GM21786 (cell line): Measurements from ENCODE around the gene PIPOX.

Experiments
- ATAC-seq: cut with Tn5 transposase; IDR thresholded peaks from one replicate; pipeline ENCODE4 v1.9.1; 2021; ENCODE audit not compliant: unreplicated experiment

The PIPOX gene

GRCh38 chr17:29045734-29046472 lies 3.0 kb downstream of the PIPOX start:
- ATAC-seq = no peak

- ATAC-seq = no peak
Measured at GRCh38 chr17:29046473-29046839, 3.5 kb downstream of the PIPOX start.

DNA sequence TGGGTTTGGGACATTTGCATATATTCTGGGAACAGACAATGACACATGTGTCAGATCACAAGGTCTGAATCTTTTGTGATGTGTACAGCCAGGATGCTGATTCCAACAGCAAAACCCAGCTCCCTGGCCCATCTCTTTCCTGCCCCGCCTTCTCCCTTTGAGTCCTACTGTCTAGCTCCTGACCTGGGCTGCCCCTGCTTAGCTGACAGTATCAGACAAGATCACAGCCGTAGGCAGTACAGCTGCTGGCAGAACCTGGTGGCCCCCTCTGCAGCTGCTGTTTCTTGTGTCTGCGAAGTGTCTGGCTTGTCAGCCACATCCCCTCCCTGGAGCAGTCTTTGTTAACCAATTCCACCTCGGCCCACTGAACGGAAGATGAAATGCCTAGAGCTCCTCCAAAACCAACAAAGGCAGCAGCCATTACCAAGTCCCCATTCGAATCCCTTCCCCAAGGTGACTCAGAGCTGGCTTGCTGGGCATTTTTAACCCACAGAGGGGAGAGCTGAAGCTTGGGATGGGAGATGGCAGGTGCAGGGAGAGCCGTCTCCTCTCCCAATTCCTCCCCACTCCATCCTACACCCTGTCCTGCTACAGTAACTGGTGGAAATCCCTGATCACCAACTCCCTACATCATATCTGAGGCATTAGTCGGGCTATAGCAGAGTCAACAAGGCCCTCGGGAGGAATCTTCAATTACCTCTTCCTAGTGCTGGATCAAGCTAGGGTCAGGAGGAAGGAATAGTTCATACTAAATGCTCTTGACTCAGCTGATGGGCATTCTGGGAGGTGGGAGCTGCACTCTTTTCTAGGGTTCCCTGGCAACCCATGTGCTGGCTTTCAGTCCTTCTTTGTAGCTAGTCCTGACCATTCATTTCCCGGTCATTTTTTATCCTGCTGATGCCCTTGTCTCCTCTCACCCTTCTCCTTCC lies 5.8 kb downstream of the PIPOX start:
- no peak for ATAC-seq

GRCh38 chr17:29049541-29050145 lies 6.7 kb downstream of the PIPOX start:
- no peak for ATAC-seq

DNA sequence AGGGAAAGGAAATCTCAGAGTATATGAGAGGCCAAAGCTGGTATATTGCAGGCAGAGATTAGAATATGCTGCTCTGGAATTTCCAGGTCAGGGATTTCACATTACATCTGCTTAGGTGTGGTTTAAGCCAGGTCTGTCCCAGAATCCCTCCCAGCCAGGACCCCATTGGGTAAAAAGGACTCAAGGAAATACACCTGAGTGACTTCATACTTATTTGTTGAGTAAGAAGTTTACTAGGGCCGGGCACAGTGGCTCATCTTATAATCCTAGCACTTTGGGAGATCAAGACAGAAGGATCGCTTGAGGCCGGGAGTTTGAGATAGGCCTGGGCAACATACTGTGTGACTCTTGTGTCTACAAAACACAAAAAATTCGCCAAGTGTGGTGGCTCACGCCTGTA lies 7.2 kb downstream of the PIPOX start:
- ATAC-seq = no peak

GRCh38 chr17:29051194-29051593 lies 8.3 kb downstream of the PIPOX start:
- ATAC-seq = no peak

GRCh38 chr17:29051731-29052130 lies 8.8 kb downstream of the PIPOX start:
- no peak for ATAC-seq

DNA sequence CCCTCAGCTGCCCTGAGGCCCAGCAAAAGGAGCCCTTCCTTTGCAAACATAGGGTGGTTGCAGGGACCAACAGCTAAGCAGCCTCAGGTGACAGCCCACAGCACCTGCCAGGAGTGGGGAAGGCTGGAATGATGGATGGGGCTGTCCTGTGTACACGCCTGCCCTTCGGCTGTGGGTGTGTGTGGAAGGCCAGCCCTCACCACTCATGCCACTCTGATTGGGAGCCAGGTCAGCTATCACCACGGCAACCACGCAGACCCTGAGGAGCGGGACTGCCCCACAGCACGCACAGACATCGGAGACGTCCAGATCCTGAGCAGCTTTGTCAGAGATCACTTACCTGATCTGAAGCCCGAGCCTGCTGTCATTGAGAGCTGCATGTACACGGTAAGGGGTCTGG lies 11.9 kb downstream of the PIPOX start:
- ATAC-seq = no peak

DNA sequence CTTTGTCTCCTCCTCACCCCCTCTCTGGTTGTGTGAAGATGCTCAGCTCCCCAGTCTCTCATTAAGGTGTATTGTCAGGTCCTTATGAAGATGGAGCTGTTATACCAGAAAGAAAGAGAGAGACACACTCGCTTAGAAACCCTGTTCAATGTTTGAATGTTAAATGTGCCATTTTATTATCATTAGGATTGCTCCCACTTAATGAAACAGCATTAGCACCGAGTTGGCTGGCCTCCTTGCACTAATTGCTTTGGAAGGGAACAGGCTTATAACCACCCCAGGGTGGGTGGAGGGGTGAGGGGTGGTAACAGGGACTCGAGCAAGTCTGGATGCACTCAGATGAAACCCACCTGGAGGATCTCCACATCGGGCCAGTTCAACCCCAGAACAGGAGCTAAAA lies 14.4 kb downstream of the PIPOX start:
- ATAC-seq = no peak

- ATAC-seq = no peak
Measured at GRCh38 chr17:29058391-29058790, 15.4 kb downstream of the PIPOX start.

GRCh38 chr17:29059281-29059680 lies 16.3 kb downstream of the PIPOX start:
- ATAC-seq = no peak

GRCh38 chr17:29060475-29060874 lies 17.5 kb downstream of the PIPOX start:
- no peak for ATAC-seq

GRCh38 chr17:29061036-29061435 lies 18.1 kb downstream of the PIPOX start:
- ATAC-seq = no peak

GRCh38 chr17:29062215-29062614 lies 19.3 kb downstream of the PIPOX start:
- no peak for ATAC-seq

GRCh38 chr17:29063992-29064391 lies 21.1 kb downstream of the PIPOX start:
- ATAC-seq = no peak

GRCh38 chr17:29066047-29066446 lies 23.1 kb downstream of the PIPOX start:
- ATAC-seq = no peak

- no peak for ATAC-seq
Measured at GRCh38 chr17:29066606-29067005, 23.7 kb downstream of the PIPOX start.

DNA sequence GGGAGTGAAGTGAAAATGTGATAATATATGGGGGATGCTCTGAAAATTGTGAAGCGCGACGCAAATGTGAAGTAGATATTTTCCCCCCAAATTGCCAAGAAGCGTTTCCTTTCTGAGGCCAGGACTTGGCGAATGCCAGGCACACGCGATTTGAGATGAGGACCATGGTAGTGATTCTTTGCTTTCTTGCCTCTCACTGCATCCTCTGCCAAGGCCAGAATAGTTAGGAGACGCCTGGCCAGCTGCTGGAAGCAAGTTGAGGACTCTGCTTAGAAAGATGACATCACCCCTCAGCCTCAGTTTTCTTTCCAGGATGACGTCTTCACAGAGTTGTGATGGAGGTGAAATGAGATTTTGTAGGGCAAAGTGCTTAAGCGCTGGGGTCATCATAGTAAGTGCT lies 25.9 kb downstream of the PIPOX start:
- no peak for ATAC-seq

GRCh38 chr17:29069526-29070041 lies 26.6 kb downstream of the PIPOX start:
- no peak for ATAC-seq

GRCh38 chr17:29070308-29070707 lies 27.4 kb downstream of the PIPOX start:
- no peak for ATAC-seq

DNA sequence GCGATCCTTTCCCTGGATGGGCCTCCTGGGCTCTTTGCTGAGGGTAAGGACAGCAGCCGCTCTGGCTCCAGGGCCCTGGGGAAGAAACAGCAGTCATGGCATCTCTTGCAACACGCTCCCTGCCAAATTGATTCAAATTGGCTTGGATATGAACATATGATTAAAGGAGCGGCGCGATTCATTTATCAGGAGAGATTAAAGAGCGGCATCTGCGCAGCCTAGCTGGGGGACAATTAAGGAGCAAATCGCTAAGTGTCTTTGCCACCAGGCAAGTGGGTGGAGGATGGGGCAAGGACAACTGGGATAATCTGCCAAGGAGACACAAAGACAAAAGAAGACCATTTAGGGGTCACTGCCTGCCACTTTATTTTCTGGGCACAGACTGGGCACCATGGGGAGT lies 27.8 kb downstream of the PIPOX start:
- ATAC-seq = no peak

DNA sequence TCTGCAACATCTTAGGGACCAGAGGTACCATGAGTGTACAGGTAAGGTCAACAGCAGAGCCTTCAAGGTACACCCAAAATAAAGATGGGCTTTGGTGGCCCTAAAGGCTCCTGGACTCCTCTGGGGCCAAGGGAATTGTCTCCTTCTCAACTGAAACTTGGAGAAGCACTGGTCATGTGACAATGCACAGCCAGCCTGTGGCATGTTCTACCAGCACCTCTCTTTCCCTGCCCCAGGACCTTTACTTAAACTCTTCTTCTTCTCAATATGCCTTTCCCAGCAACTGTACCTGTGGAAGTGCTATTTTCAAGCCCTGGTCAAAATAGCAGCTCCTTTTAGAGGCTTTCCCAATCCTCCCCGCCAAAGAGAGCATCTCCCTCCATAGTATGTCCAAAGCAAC lies 28.4 kb downstream of the PIPOX start:
- no peak for ATAC-seq
